ENCODE measurements around the gene ADGRL2. TPM values are rescaled to one million over a fixed set of nuclear protein-coding genes. Genes with fewer than 3 reads are reported as not detected.

ADGRL2 gene
- total RNA-seq, 1 donor: 104 TPM

DNA sequence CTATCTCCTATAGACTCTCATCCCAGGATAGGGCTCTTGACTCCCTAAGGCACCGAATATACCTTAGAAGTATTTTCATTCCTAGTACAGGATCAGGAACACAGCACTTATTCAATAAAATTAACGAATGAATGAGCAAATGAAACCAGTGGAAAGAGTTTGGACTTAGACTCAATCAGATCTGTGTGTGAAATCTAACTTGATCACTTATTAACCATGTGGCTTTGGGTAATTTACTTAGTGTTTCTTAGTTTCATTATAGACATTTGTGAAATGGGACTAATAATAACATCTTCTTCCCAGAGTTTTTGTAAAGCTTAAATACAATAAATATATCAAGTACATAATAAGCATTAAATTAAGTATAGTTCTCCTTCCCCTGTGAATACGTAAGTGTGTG is 230.1 kb downstream of the ADGRL2 start:
- no peak for DNase-seq (ENCODE audit: low read depth)
- TF ChIP-seq, protein P1, sequence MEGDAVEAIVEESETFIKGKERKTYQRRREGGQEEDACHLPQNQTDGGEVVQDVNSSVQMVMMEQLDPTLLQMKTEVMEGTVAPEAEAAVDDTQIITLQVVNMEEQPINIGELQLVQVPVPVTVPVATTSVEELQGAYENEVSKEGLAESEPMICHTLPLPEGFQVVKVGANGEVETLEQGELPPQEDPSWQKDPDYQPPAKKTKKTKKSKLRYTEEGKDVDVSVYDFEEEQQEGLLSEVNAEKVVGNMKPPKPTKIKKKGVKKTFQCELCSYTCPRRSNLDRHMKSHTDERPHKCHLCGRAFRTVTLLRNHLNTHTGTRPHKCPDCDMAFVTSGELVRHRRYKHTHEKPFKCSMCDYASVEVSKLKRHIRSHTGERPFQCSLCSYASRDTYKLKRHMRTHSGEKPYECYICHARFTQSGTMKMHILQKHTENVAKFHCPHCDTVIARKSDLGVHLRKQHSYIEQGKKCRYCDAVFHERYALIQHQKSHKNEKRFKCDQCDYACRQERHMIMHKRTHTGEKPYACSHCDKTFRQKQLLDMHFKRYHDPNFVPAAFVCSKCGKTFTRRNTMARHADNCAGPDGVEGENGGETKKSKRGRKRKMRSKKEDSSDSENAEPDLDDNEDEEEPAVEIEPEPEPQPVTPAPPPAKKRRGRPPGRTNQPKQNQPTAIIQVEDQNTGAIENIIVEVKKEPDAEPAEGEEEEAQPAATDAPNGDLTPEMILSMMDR (IDR thresholded peaks at IDR 0.05; ENCODE audit: insufficient read depth, low read length): no peak
- no peak overlapping the region for H3K4me3 ChIP-seq (ENCODE audit: low read depth, low read length)

DNA sequence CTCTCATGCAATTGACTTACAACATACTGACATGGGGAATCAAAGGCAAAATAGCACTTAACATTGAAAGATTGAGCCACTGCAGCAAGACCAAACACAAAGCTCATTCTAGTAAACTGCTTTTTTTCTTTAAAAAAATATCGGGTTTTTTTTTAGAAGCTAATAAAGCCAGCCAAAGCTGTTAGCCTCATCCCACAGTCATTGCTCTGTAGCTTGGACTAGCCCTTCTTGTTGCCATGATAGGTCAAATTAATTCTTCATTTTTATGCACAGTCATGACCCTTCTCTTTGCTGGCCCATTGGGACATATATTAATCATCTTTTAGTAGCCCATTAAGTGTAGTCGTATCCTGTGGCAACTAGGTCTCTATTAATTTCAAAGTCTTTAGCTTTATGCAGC is 231.3 kb downstream of the ADGRL2 start:
- H3K4me3 ChIP-seq (ENCODE audit: low read depth, low read length): no peak overlapping the region
- TF ChIP-seq, protein P1 (IDR thresholded peaks at IDR 0.05; ENCODE audit: insufficient read depth, low read length): no peak
- DNase-seq (ENCODE audit: low read depth): no peak

DNA sequence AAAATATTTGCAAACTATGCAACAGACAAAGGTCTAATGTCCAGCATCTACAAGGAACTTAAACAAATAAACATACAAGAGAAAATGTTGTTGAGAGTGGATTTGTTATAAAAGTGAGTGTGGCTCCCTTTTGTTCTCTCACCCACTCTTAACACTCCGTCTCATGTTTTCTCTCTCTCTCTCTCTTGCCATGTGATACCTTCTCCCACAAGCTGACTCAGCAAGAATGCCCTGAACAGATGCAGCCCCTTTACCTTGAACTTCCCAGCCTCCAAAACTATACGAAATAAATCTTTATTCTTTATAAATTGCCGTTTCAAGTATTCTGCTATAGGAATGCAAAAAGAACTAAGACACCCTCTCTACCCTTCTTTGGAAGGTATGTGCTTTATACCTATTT is 234.1 kb downstream of the ADGRL2 start:
- TF ChIP-seq, protein P1 (IDR thresholded peaks at IDR 0.05; ENCODE audit: insufficient read depth, low read length): no peak
- DNase-seq (ENCODE audit: low read depth): no peak
- no peak overlapping the region for H3K4me3 ChIP-seq (ENCODE audit: low read depth, low read length)

Data from fibroblast of the aortic adventitia (primary cell).